NCI-H226 (cell line): ENCODE results near the gene SPECC1.
A peak's percentile ranks its signal among the peaks of the same experiment; 100 is the strongest.
"Not testable (repeated sequence)": the region's sequence is repeated elsewhere in the genome, so short reads cannot be mapped to it uniquely, and the experiment has no call there.

Experiments used
- DNase-seq: peaks from one replicate; pipeline ENCODE4 v3.0.0-alpha.2; 2015

The SPECC1 gene

DNA sequence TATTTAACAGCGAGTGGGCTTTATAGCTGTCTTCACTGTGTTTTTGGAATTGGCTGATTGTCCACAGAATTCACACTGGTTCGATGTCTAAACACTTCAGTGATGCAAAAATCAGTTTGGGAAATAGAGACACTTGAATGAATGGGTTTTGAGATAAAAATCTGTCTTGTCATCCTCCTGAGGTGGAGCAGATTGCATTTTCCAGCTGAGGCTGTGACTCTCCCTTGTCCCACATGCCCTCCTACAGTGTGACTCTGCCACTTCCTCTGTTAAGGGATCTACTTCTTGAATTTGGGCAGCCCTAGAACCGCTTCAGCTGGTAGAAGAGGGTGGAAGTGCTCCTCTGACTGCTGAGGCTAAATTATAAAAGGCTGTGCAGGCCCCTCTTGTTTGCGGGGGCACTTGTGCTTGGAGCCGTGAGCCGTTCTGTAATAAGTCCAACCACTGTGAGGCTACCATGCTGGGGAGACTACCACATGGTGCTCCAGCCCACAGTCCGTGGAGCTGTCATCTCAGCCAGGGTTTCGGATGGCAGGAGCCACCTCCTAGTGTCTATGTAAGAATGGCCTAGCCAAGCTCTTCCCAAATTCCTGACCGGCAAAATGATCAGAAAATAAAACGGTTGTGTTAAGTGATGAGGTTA, 175.9 kb downstream of the SPECC1 start:
- no peak for DNase-seq

DNA sequence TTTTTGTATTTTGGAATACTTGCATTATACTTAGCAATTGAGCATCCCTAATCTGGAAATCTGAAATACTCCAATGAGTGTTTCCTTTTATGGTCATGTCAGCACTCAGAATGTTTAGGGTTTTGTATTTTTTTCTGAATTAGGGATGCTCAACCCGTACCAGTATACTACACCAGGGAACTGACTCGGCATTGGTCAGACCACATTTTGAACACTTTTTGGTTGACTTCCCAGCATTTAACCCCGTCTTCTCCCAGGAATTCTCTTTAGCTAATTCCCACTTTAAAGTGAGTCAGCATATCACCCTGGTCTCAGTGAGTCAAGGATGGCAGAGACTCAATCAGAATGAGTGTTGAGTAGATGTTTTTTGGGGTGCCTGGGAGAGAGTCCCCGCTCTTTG, 177.9 kb downstream of the SPECC1 start:
- DNase-seq = peak; percentile 22

DNA sequence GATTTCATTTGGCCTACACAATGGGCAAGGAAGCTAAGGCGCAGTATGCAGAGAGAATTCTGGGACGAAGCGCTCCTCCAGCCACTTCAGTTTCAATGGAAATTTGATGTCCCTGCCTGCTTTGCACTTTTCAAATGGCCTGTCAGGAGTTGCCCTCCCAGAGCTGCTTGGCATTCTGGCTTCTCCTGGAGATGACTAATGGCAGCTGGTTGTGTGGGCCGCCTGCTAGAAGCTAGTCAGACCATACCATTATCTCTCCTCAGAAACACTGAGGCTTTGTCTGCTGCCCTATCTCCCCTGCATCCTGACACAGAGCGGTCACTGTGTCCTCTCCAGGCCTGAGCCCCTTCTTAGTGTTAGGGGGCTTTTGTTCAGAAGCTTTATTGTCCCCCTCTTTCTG, 180.1 kb downstream of the SPECC1 start:
- peak; percentile 66 for DNase-seq

DNA sequence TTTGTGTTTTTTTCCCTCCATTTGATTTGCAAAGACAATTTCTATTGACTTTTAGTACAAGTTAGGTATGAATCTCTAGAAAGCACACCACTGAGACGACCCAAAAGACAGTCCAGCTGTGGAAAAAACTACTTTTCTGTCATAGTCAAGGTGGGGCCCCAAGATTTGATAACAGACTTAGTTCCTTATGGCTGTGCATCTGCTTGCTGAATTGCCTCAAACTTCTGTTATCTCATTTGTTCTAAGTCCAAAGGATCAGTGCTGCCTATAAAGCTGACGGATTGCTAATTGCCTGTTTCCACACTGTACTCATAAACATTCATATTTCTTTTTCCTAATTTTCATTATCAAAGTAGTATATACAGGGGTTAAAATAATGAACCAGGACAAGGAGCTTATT, 180.8 kb downstream of the SPECC1 start:
- DNase-seq = no peak

DNA sequence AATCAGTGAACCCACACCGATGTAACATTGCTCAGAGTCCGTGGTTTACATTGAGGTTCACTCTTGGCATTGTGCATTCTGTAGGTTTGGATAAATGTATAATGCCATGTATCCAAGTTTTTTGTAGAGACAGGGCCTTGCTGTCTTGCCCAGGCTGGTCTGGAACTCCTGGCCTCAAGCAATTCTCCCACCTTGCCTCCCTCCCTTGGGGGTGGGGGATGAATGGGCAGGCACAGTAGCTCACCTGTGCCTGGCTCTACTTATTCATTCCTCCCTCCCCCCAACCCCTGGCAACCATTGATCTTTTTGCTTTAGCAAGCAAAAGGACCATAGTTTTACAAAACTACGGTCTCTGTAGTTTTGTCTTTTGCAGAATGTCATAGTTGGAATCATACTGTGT, 181.4 kb downstream of the SPECC1 start:
- DNase-seq = no peak

DNA sequence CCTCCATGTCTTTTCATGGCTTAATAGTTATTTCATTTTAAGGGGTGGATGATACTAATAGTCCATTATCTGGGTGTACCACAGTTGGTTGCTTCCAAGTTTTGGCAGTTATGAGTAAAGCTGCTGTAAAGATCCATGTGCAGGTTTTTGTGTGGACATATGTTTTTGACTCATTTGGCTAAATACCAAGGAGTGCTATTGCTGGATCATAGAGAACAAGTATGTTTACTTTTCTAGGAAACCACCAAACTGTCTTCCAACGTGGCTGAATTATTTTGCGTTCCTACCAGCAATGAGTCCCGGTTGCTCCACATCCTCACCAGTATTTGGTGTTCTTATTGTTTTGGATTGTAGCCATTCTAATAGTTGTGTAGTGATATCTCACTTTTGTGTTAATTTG, 181.9 kb downstream of the SPECC1 start:
- DNase-seq = peak; percentile 62

DNA sequence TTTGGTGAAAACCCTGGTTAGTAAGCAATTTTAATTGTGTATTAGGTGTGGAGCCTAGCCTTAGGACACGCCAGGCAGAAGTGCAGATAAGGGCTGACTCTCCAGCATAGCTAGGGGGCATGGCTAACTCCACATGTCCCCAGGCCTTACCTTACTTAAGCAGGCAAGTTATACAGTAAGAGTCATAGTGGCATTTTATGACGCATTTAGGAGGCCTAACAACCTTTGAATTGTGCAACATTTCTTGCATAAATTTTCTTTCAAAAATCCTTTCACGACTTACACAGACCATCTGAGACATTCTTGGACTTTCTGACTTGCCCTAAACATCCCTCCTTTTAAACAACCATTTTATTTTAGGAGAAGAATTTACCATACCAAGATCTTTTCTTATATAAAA, 187.1 kb downstream of the SPECC1 start:
- DNase-seq = not testable (repeated sequence)

DNA sequence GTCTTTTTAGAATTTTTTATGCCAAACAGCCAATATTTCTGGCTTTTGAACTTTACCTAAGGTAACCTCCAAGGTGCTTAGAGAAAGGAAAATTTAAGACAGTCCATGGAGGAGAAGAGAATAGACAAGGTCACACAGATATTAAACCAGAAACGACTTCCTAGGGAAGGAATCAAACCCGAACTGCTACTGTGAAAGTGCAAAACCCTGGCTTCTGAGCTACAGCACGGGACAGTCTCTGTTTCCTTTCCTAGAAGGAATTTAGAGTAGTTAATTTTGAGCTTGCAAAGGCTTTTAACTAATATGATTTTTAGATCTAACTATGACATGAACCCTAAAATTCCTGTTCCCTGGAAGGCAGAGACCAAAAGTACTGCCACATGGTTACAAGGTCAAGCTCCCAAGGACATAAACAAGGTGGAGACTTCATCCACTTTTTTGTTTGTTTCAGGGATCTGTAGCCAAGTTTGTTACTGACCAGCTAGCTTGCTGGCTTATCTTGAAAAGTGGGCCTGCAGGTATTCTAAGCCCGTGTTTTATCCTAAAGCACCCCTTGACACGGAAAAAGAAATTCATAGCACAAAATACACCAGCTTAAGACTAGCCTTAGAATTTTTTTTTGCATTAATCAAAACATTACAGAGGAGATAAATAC, 188.2 kb downstream of the SPECC1 start:
- DNase-seq = no peak

DNA sequence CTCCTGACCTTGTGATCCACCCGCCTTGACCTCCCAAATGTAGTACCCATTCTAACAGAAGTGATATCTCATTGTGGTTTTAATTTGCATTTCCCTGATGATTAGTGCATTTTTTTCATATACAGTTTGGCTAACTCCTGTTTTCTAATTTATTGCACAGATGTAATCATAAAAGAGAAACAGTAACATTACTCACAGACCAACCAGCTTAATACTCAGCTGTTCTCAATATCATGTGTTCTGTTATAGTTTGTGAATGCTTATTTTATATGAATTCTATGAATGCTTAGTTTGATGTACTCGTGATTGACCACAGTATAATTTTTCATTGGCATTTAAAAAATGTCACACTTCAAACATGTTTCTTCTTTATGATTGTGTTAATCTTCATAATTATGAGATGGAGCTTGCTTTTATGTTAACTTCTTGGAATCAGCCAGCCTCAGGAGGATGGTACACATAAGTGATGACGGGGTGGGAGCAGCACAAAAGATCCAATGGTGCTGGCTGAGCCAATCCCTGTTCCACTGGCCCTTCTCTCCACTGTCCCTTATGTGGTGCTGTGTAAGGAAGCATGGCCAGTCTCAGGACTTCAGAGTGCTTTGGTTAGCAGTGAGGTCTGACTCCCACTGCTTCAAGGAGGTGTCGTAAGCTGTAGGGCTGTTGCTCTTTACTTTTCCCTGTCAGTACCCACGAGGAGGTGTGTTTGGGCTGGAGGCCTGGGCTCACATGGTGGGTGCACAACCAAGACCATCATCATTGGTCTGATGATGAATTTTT, 191.0 kb downstream of the SPECC1 start:
- no peak for DNase-seq

DNA sequence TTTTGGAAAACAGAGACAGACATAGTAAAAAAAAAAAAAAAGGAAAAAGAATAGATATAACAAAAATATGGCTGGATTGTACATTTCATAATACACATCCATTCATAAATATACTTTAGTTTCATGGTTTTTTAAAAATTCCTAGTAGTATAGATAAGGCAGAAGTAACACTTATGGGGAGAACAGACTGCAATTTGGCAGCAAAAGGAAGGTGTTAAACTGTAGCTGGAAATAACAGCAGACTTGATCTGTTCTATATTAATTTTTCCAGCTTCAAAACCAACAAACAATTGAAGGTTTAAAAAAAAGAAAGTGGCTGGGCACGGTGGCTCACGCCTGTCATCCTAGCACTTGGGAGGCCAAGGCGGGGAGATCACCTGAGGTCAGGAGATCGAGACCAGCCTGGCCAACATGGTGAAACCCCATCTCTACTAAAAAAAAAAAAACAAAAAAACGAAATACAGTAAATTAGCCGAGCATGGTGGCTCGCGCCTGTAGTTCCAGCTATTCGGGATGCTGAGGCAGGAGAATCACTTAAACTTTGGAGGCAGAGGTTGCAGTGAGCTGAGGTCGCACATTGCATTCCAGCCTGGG, 191.8 kb downstream of the SPECC1 start:
- no peak for DNase-seq

DNA sequence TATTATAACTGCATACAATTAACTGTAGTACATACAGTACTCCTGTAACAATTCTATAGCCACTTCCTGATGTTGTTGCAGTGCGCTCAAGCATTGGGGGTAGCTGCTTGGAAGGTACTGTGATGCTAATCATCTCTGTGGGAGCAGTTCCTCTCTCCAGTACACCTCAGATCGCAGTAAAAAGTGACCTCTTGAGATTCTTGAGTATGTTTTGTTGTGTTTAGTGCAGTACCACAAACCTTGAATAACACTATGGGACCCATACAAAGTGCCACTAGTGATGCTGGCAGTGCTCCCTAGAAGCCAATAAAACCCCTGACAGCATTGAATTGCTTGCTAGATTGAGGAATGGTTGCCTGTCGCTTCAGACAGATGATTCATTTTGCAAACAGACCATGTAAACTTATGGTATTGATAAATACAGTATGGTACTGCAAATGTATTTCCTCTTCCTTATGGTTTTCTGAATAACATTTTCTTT, 193.0 kb downstream of the SPECC1 start:
- no peak for DNase-seq

DNA sequence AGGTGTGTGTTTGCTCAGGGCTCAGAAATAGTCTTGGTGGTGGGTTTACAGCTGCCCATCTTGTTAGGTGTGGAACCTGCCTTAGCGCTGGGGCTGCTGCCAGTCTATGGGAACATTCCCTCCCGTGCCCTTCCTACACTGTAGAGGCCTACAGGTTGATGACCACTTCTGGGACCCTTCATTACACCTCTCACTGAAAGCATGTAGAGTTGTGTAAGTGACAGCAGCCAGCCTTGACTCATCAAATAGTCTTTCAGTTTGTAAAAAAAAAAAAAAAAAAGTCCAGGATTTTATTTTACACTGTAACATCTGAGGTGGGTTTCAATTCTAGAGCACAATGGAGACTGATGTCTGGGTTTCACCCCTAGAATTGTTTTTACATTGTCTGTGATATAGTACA, 193.9 kb downstream of the SPECC1 start:
- DNase-seq = no peak

DNA sequence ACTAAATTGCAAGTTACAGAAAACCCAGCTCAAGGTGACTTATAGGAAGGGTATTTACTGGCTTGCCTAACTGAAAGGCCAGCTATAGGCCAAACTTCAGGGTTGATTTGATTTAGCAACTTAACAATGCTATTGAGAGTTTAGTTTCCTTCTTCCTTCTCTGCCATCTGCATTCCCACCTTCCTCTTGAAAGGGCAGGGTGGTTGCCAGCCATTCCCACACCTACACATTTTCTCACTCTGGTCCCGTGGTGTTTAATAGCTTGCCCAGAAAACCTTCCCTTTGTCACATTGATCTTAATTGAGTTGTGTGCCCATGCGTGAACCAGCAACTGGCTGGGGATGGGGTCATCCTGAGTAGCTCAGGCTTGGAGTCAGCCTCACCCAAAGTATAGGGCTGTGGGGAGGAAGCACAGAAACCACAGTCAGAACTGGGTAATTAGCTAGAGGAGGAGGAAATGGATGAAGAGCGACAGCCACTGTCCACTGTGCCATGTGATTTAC, 194.7 kb downstream of the SPECC1 start:
- DNase-seq = no peak

DNA sequence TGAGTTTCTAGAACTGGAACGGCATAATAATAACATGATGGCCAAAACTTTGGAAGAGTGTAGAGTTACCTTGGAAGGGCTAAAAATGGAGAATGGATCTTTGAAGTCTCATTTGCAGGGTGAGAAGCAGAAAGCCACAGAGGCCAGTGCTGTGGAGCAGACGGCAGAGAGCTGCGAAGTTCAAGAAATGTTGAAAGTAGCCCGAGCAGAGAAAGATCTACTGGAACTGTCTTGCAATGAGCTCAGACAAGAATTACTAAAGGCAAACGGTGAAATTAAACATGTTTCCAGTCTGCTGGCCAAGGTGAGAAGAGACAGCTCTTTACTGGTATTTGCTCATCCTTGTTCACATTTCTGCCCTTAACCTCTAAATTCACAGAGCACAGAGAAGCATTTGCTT, 196.4 kb downstream of the SPECC1 start:
- no peak for DNase-seq

DNA sequence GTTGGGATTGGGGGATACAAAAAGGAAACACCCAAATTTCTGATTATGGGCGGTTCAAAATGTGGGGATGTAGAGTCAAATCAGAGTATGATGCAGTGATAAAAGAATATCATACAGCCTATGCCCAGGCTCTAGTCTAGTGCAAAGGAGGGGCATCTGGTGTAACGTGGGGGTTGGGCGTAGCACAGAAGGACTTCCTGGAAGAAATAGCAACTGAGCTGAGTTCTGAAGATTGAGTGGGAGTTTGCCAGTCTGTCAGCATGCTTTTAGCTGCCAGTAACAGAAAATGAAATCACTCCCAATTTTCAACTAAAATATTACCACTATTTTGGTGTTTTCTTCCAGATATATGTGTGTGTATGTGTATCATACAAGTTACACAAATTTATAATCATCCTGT, 196.9 kb downstream of the SPECC1 start:
- DNase-seq = peak; percentile 84

DNA sequence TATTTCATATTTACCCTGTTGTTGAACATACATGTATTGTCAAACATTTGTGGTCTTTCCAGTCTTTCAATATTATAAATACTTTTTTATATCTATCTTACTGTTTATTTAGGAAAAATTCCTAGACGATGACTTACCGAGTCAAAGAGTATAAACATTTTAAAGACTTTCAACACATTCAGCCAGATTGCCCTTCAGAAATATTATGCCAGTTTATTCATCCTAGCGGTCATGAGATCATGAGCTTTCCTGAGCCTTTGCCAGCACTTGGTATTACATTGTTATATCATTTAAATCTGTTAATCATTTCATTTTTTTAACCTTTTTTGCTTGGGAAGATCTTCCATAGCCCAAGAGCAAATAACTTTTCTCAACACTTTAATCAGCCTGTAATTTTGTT, 197.4 kb downstream of the SPECC1 start:
- peak; percentile 76 for DNase-seq

DNA sequence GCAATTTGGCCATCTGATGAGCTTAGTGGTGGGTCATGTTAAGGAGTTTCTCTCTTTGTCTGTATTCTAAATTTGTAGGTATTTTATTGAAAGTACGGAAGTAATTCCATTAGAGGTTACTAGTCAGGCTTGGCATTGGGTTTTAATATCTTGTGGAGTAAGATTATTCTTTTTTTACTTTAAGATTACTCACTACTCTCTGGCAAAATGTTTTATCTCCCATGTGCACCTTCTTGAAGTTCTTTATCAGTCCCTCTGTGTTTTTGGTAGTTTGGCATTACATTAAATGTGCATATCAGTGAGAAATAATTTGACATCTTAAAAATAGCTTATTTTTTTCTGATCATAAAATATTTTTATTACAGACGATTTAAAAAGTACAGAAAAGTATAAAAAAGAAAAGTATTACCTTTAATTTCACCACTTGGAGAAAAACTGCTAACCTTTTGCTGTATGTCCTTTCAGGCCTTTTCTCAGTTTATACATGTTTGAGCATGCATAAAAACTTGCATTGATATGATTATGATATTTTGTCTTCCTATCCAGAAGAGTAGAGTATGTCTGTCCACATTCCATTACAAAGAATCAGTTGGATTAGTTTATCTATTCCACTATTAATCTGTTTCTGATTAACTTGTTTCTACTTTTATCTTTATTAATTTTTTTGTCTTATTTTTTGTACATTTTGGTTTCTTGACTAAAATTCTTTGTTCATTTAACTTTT, 198.3 kb downstream of the SPECC1 start:
- DNase-seq = no peak

DNA sequence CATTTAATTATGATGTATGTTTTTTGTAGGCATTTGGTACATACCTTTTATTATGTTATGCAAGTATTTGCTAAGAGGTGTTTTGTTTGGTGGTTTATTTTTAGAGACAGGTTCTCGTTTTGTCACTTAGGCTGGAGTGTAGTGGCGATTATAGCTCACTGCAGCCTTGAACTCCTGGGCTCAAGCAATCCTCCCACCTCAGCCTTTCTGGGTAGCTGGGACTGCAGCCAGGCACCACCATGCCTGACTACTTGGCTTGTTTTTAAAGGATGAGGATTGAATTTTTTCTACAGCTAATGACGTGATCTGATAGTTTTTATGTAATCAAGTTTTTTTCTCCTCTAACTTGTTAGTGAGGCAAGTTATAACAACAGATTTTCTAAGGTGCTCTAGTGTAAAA, 199.6 kb downstream of the SPECC1 start:
- DNase-seq = no peak

DNA sequence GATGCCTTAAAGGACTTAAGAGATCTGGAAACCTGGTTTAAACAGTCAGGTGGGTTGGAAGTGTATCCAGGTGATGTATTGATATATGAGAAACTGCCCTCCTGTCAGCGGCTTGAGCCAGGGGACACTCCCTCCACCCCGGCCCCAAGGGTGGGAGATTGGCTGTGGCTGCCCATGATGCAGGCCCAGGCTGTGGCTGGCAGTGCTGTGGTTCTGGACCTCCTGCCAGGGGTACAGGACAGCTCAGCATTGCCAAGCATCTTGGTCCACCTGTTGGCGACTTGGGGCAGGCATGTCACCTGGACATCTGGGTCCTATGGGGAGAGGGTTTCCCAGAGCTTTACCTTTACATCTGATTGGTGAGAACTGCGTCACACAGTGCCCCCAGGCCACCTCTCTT, 201.0 kb downstream of the SPECC1 start:
- DNase-seq = no peak

DNA sequence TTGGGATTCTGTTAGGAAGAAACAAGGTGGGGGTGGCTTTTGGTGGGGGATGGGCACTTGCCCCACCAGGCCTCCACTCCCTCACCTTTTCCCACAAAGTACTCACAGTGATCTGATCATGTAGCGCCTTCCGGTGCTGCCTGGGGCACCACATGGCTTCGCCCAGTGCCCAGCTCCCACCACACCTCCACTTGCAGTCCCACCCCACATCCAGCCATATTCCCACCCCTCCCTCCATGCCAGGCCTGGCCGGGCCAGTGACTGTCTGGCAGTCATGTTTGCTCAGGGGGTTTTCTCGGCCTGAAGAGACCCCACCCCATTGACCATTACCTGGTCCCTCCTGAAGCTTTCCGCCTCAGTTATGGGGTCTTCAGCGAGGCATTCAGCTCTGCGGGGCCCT, 201.5 kb downstream of the SPECC1 start:
- DNase-seq = no peak

DNA sequence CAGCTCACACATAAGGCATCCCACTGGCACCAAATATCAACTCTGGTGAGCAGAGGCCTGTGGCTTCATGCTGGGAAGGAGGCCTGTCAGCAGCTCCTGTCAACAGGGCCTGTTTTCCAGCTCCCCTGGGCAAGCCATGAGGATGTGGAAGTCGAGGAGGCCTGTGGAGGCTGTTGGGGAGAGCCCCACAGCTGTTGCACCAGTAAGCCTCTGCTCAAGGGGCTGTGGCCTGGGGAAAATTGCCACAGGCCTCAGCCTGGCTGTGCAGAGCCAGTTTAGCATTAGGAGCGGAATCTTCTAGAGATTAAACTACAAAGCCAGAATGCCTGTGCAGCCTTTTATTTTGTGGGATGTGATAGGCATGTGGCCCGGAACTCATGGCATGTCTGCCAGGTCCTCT, 202.1 kb downstream of the SPECC1 start:
- no peak for DNase-seq

DNA sequence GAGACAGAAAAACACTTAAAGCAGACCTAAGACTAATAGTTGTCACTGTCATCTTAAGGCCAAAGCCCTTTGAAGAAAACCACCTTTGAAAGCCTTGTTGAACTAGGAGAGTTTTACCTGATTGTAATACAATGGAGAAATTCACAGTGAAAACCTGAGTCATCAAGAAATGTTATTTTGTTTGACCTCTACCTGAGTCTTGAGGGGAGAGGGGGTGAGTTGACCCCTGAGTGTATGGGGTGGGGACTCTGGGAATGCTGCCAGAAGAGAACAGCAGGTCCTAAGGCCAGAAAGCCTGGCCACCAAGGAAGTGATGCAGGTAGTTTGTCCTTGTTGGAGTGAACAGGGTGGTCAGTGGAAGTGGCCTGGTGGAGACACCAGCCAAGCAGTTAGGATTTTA, 204.3 kb downstream of the SPECC1 start:
- no peak for DNase-seq

DNA sequence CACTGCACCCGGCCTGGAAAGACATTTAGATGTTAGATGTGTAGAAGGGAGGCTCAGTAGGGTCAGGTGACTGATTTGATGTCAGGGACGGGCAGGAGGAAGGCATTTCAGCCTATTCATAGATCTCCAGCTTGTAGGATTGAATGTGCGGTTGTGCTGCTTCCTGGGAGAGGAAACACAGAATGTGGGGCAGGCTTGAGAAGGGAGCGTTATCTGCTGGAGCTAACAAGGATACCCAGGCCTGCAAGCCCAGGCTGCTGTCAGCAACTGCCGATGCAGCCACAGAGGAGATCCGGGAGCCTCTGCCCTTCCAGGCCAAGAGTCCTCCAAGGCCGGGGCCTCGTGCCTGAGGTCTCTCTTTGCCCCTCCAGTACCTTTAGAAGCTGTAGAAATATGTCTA, 205.6 kb downstream of the SPECC1 start:
- DNase-seq = no peak
